HG02642 (cell line): ENCODE results near the gene ANO5.

ENCODE experiments used
- ATAC-seq: cut with Tn5 transposase; IDR thresholded peaks from one replicate; pipeline ENCODE4 v1.9.1; 2021; ENCODE audit warnings: mild to moderate bottlenecking; ENCODE audit not compliant: unreplicated experiment, poor library complexity

The ANO5 gene

GRCh38 chr11:22192642-22193347 lies at the start of gene ANO5:
TSS of gene ANO5 (plus strand) at chr11:22193085. CDS start at chr11:22193493, 408 bp downstream.
- peak; percentile 63 for ATAC-seq

- ATAC-seq, result no peak
These were observed 41.2 kb upstream of the ANO5 start for GRCh38 chr11:22151649-22152197.

- ATAC-seq, result no peak
These were observed 35.4 kb upstream of the ANO5 start for GRCh38 chr11:22157531-22157930.

GRCh38 chr11:22161489-22161888 lies 31.4 kb upstream of the ANO5 start:
- ATAC-seq, result no peak

- peak; percentile 8 for ATAC-seq
These were observed 30.1 kb upstream of the ANO5 start for GRCh38 chr11:22162756-22163155.

- ATAC-seq, result peak; percentile 74
These were observed 29.5 kb upstream of the ANO5 start for GRCh38 chr11:22163394-22163797.

- ATAC-seq, result no peak
These were observed 27.8 kb upstream of the ANO5 start for GRCh38 chr11:22165087-22165486.

GRCh38 chr11:22165759-22166513 lies 26.9 kb upstream of the ANO5 start:
- no peak for ATAC-seq

- no peak for ATAC-seq
These were observed 23.1 kb upstream of the ANO5 start for GRCh38 chr11:22169833-22170232.

- no peak for ATAC-seq
These were observed 19.4 kb upstream of the ANO5 start for GRCh38 chr11:22173532-22173931.

GRCh38 chr11:22177186-22177585 lies 15.7 kb upstream of the ANO5 start:
- no peak for ATAC-seq

- no peak for ATAC-seq
These were observed 13.3 kb upstream of the ANO5 start for GRCh38 chr11:22179626-22180025.

- no peak for ATAC-seq
These were observed 12.8 kb upstream of the ANO5 start for GRCh38 chr11:22180131-22180530.

- ATAC-seq, result no peak
These were observed 3.2 kb upstream of the ANO5 start for GRCh38 chr11:22189660-22190059.

GRCh38 chr11:22190827-22191463 lies 1.9 kb upstream of the ANO5 start:
- peak; percentile 38 for ATAC-seq

- peak; percentile 1 for ATAC-seq
These were observed 620 bp upstream of the ANO5 start for GRCh38 chr11:22192289-22192641.

GRCh38 chr11:22193348-22194051 lies 615 bp downstream of the ANO5 start:
- peak; percentile 42 for ATAC-seq

GRCh38 chr11:22194306-22194705 lies 1.4 kb downstream of the ANO5 start:
- no peak for ATAC-seq

GRCh38 chr11:22194907-22195306 lies 2.0 kb downstream of the ANO5 start:
- ATAC-seq, result no peak
